ENCODE data around the gene ISOC2. TPM values are rescaled to one million over a fixed set of nuclear protein-coding genes. Genes with fewer than 3 reads are reported as not detected.
"Not testable (repeated sequence)": the region's sequence is repeated elsewhere in the genome, so short reads cannot be mapped to it uniquely, and the experiment has no call there.

The ISOC2 gene
- total RNA-seq, 2 experiments from 2014 or later, result 31.9 to 32.1 TPM

GRCh38 chr19:55496820-55497219, 35.4 kb upstream of the ISOC2 start:
- POLR2A ChIA-PET, result interaction anchor here (0.6 kb wide), 1 partner anchor 52 kb away, joined by 3 read pairs; no protein-coding TSS in a partner anchor
- not testable (repeated sequence) for H3K4me3 Mint-ChIP-seq; H3K27me3 Mint-ChIP-seq (ENCODE audit: low read depth); H3K4me1 Mint-ChIP-seq (ENCODE audit: low read depth); DNase-seq; H3K36me3 Mint-ChIP-seq (ENCODE audit: low read depth); H3K9me3 Mint-ChIP-seq (ENCODE audit: insufficient read depth); H3K27ac Mint-ChIP-seq; ATAC-seq
- CTCF ChIA-PET, result interaction anchor here (4.6 kb wide), 1 partner anchor 30 kb away, joined by 16 read pairs; no protein-coding TSS in a partner anchor

DNA sequence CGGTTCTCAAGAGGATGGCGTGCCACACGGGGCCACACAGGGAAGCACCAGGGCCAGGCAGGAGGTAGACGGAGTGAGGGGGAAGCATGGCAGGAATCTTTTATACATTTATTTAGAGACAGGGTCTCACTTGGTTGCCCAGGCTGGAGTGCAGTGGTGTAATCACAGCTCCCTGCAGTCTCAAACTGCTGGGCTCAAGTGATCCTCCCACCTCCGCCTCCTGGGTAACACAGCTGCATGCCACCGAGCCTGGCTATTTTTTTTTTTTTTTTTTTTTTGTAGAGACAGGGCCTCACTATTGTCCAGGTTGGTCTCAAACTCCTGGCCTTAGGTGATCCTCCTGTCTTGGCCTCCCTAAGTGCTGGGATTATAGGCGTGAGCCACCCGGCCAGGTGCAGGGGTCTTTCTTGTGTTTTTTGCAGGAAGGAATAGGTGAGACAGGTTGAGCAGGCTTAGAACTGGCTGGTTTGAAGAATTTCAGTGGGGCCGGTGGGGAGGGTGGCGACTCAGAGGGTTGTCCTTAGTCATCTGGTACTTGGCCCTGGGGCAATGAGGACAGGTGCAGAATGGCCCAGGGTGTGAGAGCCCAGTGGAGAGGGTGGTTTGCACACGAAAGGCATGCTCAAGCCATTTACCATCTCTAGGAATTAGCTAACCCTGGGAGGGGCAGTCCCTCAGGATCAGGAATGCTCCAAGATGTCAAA, 34.4 kb upstream of the ISOC2 start:
- Mint-ChIP-seq H3K36me3 (ENCODE audit: low read depth) (no peaks in the 10 kb centered on the region), H3K27ac (no peak overlapping the region), H3K4me3 (no peak overlapping the region), H3K27me3 (ENCODE audit: low read depth) (no peaks in the 10 kb centered on the region), H3K9me3 (ENCODE audit: insufficient read depth) (no peaks in the 10 kb centered on the region), H3K4me1 (ENCODE audit: low read depth) (no peaks in the 10 kb centered on the region)
- CTCF ChIA-PET, result interaction anchor here (4.6 to 5.6 kb wide), 2 partner anchors 9 to 29 kb away, joined by 16 to 39 read pairs; no protein-coding TSS in a partner anchor
- no peak for ATAC-seq
- POLR2A ChIA-PET, result no interaction called here
- no peak for DNase-seq

DNA sequence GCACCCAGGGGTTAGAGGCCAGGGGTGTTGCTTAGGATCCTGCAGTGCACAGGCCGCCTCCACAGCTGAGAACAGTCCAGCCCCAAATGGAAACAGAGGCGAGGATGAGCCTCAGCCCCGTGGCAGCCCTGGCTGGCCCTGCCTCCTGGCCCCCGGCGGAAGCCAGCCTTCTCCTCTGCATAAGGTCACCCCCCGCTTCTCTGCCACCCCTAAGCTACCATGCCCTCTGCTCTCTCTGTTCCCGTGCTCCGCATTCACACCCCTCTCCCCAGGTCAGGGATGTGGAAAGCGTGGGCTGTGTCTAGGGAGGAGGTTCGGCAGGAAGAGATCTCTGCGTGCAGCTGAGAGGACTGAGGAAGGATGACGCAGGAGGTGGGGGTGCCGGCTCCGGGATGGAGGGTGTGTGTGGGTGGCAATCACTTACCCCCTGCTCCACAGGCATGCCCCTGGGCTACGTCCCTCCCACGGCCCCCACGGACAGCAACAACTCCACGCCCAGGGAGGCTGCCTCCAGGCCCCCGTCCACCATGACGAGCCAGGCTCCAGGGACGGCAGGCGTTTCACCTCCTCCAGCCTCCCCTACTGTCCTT, 32.8 kb upstream of the ISOC2 start:
- Mint-ChIP-seq H3K4me1 (ENCODE audit: low read depth) (no peaks in the 10 kb centered on the region), H3K36me3 (ENCODE audit: low read depth) (no peaks in the 10 kb centered on the region), H3K27ac (peak overlapping the region; percentile 23), H3K27me3 (ENCODE audit: low read depth) (no peaks in the 10 kb centered on the region), H3K4me3 (no peak overlapping the region), H3K9me3 (ENCODE audit: insufficient read depth) (no peaks in the 10 kb centered on the region)
- ATAC-seq (peak; percentile 49), DNase-seq (no peak)
- ChIA-PET CTCF (interaction anchor here (4.6 to 5.6 kb wide), 2 partner anchors 10 to 27 kb away, joined by 16 to 39 read pairs; no protein-coding TSS in a partner anchor), POLR2A (interaction anchor here (1.3 kb wide), 1 partner anchor 17 kb away, joined by 3 read pairs; no protein-coding TSS in a partner anchor)

DNA sequence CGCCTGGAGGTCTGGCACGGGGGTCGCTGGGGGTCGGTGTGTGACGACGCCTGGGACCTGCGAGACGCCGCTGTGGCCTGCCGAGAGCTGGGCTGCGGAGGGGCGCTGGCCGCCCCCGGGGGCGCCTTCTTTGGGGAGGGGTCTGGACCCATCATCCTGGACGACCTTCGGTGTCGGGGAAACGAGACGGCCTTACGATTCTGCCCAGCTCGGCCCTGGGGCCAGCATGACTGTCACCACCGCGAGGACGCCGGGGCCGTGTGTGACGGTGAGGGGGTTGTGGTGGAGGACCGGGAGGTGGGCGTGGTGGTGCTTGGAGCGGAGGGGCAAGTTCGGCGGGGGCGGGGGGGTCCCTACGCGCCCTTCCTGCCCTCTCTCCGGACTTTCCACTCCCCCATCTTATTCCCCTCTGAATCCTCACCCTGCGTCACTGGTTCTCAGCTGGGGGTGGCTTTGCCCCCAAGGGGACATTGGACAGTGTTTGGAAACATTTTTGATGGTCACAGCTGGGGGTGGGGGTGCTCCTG, 32.3 kb upstream of the ISOC2 start:
- ATAC-seq, result no peak
- DNase-seq, result no peak
- ChIA-PET CTCF (interaction anchor here (4.6 to 5.6 kb wide), 2 partner anchors 11 to 27 kb away, joined by 16 to 39 read pairs; no protein-coding TSS in a partner anchor), POLR2A (interaction anchor here (1.3 kb wide), 1 partner anchor 17 kb away, joined by 3 read pairs; no protein-coding TSS in a partner anchor)
- no peak overlapping the region for H3K27ac Mint-ChIP-seq
- no peaks in the 10 kb centered on the region for H3K9me3 Mint-ChIP-seq (ENCODE audit: insufficient read depth)
- H3K4me3 Mint-ChIP-seq, result no peak overlapping the region
- no peaks in the 10 kb centered on the region for H3K27me3 Mint-ChIP-seq (ENCODE audit: low read depth)
- H3K4me1 Mint-ChIP-seq (ENCODE audit: low read depth), result no peaks in the 10 kb centered on the region
- H3K36me3 Mint-ChIP-seq (ENCODE audit: low read depth), result no peaks in the 10 kb centered on the region

DNA sequence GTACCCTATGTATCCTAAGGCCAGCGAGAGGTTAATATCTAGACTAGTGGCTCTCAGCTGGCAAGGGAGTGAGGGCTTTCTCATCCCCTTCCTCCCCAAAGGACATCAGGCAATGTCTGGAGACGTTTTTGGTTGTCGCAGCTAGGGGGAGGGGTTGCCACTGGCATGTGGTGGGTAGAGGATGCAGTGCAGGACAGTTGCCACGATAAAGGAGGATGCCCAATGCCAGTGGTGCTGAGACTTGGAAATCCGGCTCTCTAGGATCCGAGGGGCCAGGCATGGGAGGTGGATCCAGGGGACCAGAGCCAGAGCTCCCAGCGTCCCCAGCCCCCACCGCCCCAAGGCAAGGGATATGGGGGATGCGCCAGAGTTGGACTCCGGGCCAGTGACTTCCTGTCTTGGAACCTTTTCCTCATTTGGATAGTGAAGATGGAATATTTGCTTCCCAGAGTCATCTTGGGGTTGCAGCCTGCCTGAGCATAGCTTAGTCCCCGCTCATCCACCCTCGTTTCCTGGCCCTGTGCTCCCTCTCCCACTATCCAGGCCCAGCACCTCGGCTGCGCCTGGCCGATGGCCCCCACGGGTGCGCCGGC, 31.7 kb upstream of the ISOC2 start:
- Mint-ChIP-seq H3K27ac (no peak overlapping the region), H3K4me1 (ENCODE audit: low read depth) (no peaks in the 10 kb centered on the region), H3K4me3 (no peak overlapping the region), H3K9me3 (ENCODE audit: insufficient read depth) (no peaks in the 10 kb centered on the region), H3K36me3 (ENCODE audit: low read depth) (no peaks in the 10 kb centered on the region), H3K27me3 (ENCODE audit: low read depth) (no peaks in the 10 kb centered on the region)
- no peak for DNase-seq
- ChIA-PET CTCF (interaction anchor here (4.6 to 5.6 kb wide), 2 partner anchors 11 to 26 kb away, joined by 16 to 39 read pairs; no protein-coding TSS in a partner anchor), POLR2A (interaction anchor here (1.3 kb wide), 1 partner anchor 16 kb away, joined by 3 read pairs; no protein-coding TSS in a partner anchor)
- no peak for ATAC-seq

DNA sequence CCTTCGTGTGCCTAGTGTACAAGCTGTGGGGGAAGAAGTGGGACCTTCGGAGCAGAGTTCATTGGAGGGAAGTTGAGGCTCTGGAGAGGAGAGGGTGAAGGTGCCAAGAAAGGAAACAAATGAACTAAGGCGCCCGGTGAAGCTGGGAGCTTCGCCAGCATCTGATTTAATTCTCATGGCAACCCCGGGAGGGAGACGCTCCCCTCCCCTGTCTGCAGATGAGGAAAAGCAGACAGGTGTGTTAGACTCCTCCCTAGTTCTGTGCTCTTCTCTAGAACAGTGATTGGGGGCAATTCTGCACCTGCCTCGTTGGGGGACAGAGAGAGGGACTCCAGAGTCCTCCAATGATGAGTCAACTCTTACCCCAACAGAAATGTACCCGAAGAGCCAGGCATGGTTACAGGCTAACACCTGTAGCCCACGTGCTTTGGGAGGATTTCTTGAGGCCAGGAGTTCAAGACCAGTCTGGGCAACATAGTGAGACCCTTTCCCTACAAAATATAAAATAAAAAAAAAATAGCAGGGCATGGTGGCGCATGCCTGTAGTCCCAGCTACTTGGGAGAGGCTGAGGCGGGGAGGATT, 31.0 kb upstream of the ISOC2 start:
- Mint-ChIP-seq H3K9me3 (ENCODE audit: insufficient read depth) (no peaks in the 10 kb centered on the region), H3K27ac (no peak overlapping the region), H3K4me3 (no peak overlapping the region), H3K4me1 (ENCODE audit: low read depth) (peaks cover 2% of the 10 kb centered on the region), H3K36me3 (ENCODE audit: low read depth) (no peaks in the 10 kb centered on the region), H3K27me3 (ENCODE audit: low read depth) (no peaks in the 10 kb centered on the region)
- DNase-seq, result no peak
- ChIA-PET POLR2A (interaction anchor here (0.6 kb wide), 1 partner anchor 212 kb away, joined by 3 read pairs; no protein-coding TSS in a partner anchor), CTCF (interaction anchor here (5.6 kb wide), 1 partner anchor 12 kb away, joined by 39 read pairs; no protein-coding TSS in a partner anchor)
- no peak for ATAC-seq

DNA sequence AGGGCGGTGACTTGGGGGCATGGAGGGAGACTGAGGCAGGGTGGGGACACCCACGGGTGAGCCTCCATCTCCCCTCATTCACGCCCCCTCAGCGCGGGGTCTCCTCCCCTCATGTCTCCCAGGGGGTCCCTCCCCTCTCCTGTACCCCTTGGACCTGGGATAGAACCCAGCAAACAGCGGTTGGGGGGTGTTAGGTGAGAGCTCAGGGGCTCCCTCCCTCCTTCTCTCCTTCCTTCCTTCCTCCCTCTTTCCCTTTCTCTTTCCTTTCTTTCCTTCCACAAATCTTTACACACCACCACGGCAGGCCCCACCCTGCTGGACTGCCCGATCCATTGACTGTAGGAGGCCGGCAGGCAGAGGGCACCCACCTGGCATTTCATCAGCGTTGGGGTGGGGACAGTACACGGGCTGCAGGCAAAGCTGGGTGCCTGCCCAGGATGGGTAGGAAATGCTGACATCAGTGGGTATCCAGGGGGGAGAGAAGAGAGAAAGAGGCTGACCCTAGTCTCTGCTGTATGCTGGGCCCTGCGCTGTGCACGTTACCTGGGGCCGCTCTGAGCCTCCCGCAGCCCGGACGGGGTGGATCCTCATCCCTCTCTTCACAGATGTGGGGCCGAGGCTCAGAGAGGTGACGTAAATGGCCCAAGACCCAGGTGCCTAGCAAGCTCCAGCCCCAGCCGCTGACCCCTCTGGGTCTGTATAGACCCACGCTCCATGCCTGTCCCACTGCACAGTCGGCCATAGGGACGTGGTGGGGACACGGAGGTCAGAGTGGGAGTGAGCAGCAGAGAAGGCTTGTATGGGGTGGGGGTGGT, 30.3 kb upstream of the ISOC2 start:
- Mint-ChIP-seq H3K27me3 (ENCODE audit: low read depth) (no peaks in the 10 kb centered on the region), H3K36me3 (ENCODE audit: low read depth) (no peaks in the 10 kb centered on the region), H3K27ac (no peak overlapping the region), H3K4me3 (no peak overlapping the region), H3K9me3 (ENCODE audit: insufficient read depth) (no peaks in the 10 kb centered on the region), H3K4me1 (ENCODE audit: low read depth) (peaks cover 7% of the 10 kb centered on the region)
- ChIA-PET CTCF (interaction anchor here (5.6 kb wide), 1 partner anchor 13 kb away, joined by 39 read pairs; no protein-coding TSS in a partner anchor), POLR2A (no interaction called here)
- DNase-seq (no peak), ATAC-seq (no peak)

DNA sequence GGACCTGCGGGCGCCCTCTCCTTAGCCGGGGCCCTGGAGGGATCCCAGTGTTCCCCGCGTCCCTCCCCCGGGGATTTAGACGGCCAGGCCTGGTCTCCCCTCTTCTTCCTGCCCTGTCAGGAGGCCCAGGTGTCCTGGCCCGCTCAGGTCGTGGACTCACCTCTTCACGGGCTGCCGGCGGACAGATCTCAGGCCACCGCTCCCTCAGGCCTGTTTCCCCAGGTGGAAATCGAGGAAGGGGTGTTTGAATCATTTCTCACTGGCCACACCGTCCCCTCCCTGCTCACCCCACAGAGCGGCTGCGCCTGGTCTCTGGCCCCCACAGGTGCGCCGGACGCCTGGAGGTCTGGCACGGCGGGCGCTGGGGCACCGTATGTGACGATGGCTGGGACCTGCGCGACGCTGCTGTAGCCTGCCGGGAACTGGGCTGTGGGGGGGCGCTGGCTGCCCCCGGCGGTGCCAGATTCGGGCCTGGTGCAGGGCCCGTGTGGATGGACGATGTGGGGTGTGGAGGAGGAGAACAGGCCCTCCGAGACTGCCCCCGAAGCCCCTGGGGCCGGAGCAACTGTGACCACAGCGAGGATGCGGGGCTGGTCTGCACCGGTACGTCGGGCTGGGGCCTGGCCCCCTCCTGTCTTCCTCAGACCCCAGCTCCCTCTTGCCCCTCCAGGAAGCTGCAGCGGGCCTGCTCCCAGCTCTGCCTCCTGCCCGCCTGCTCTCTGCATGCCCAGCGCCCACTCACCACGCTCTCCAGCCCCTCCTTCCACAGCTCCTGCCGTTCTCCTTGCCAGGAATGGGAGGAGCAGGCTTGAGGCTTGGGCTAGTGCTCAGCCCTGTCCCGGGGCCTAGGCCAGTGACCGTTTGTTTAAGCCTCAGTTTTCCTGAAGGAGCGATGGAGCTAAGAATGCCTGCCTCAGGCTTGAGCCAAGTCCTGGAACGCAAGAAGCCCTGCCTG, 29.3 kb upstream of the ISOC2 start:
- ATAC-seq, result no peak
- no peaks in the 10 kb centered on the region for H3K27me3 Mint-ChIP-seq (ENCODE audit: low read depth)
- no peaks in the 10 kb centered on the region for H3K9me3 Mint-ChIP-seq (ENCODE audit: insufficient read depth)
- H3K27ac Mint-ChIP-seq, result no peak overlapping the region
- no peaks in the 10 kb centered on the region for H3K36me3 Mint-ChIP-seq (ENCODE audit: low read depth)
- H3K4me1 Mint-ChIP-seq (ENCODE audit: low read depth), result peaks cover 11% of the 10 kb centered on the region
- ChIA-PET CTCF (interaction anchor here (5.6 kb wide), 1 partner anchor 14 kb away, joined by 39 read pairs; no protein-coding TSS in a partner anchor), POLR2A (no interaction called here)
- DNase-seq, result no peak
- no peak overlapping the region for H3K4me3 Mint-ChIP-seq

DNA sequence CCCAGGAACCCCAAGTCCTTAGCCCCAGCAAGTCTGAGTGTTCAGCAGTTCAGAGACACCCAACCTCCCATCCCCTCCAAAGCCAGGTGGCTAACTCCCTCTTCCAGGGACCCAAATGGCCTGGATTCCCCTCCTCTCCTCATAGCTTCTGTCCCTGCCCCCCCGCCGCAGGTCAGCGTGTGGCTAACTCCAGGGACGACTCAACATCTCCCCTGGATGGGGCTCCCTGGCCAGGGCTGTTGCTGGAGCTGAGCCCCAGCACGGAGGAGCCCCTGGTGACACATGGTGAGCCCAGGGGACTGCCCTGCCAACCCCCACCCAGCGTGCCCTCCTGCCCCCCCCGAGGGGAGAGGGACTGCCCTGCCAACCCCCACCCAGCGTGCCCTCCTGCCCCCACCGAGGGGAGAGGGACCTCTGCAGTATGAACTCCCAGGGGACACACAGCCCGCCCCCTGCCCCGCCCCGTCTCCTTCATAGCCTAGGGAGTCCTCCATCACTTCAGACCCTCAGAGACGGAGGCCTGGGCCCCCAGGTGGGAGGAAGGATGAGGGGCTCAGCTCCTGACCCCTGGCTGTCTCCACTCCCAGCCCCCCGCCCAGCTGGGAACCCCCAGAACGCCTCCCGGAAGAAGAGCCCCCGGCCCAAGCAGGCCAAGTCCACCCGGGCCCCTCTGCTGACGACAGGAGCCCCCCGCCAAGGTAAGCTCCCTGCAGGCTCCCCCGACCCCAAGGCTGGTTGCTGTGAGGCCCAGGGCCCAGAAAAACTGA, 28.5 kb upstream of the ISOC2 start:
- H3K4me1 Mint-ChIP-seq (ENCODE audit: low read depth), result peaks cover 13% of the 10 kb centered on the region
- DNase-seq, result no peak
- ChIA-PET CTCF (interaction anchor here (1.3 kb wide), 1 partner anchor 14 kb away, joined by 6 read pairs; no protein-coding TSS in a partner anchor), POLR2A (no interaction called here)
- no peak for ATAC-seq
- no peaks in the 10 kb centered on the region for H3K27me3 Mint-ChIP-seq (ENCODE audit: low read depth)
- no peaks in the 10 kb centered on the region for H3K9me3 Mint-ChIP-seq (ENCODE audit: insufficient read depth)
- H3K4me3 Mint-ChIP-seq, result no peak overlapping the region
- no peaks in the 10 kb centered on the region for H3K36me3 Mint-ChIP-seq (ENCODE audit: low read depth)
- no peak overlapping the region for H3K27ac Mint-ChIP-seq

Data from activated CD8-positive, alpha-beta T cell treated with anti-CD3 and anti-CD28 coated beads, Interleukin-2, amount 10 ng/mL, durations not matched to agents 7 days and 5 days (primary cell).